NCI-H2171 (cell line): ENCODE measurements around the gene SPHK2.
"Not testable (repeated sequence)": the region's sequence is repeated elsewhere in the genome, so short reads cannot be mapped to it uniquely, and the experiment has no call there.

Experiments
- DNase-seq: peaks from one replicate; lab custom pipeline; 2025; lab: John Stamatoyannopoulos, UW

The SPHK2 gene

GRCh38 chr19:48660852-48661710, 41.8 kb downstream of the SPHK2 start:
- DNase-seq = no peak

- no peak for DNase-seq
These were observed 42.4 kb downstream of the SPHK2 start for GRCh38 chr19:48661711-48662090.

- no peak for DNase-seq
These were observed 44.4 kb downstream of the SPHK2 start for GRCh38 chr19:48663667-48664066.

- DNase-seq = no peak
These were observed 45.2 kb downstream of the SPHK2 start for GRCh38 chr19:48664476-48664875.

- DNase-seq = no peak
These were observed 46.5 kb downstream of the SPHK2 start for GRCh38 chr19:48665786-48666185.

GRCh38 chr19:48668332-48668731, 49.0 kb downstream of the SPHK2 start:
- no peak for DNase-seq

GRCh38 chr19:48668761-48669160, 49.5 kb downstream of the SPHK2 start:
- no peak for DNase-seq

- DNase-seq = no peak
These were observed 50.8 kb downstream of the SPHK2 start for GRCh38 chr19:48669903-48670668.

GRCh38 chr19:48670699-48671445, 51.6 kb downstream of the SPHK2 start:
- DNase-seq = no peak

- DNase-seq = peak; percentile 68
These were observed 52.2 kb downstream of the SPHK2 start for GRCh38 chr19:48671446-48671995.

GRCh38 chr19:48672994-48673393, 53.7 kb downstream of the SPHK2 start, which contains the start of gene NTN5:
NTN5 (minus strand) TSS chr19:48673017; CDS start chr19:48670986, 2,031 bp downstream.
- DNase-seq = no peak

- no peak for DNase-seq
These were observed 54.3 kb downstream of the SPHK2 start for GRCh38 chr19:48673436-48674100.

GRCh38 chr19:48674216-48674809, 55.0 kb downstream of the SPHK2 start:
- no peak for DNase-seq

- DNase-seq = peak; percentile 85
These were observed 55.9 kb downstream of the SPHK2 start for GRCh38 chr19:48674921-48675824.

GRCh38 chr19:48676487-48676886, 57.2 kb downstream of the SPHK2 start:
- no peak for DNase-seq

GRCh38 chr19:48676887-48677286, 57.6 kb downstream of the SPHK2 start:
- DNase-seq = no peak

- no peak for DNase-seq
These were observed 58.9 kb downstream of the SPHK2 start for GRCh38 chr19:48678201-48678600.

- DNase-seq = not testable (repeated sequence)
These were observed 60.7 kb downstream of the SPHK2 start for GRCh38 chr19:48680006-48680405.
